Cardiac septum (tissue), 1 donor: ENCODE data around the gene IBA57. TPM values are rescaled to one million over a fixed set of nuclear protein-coding genes. Genes with fewer than 3 reads are reported as not detected.

Source experiments
- DNase-seq: peaks from one replicate; pipeline ENCODE4 v3.0.0-alpha.2; 2020; ENCODE audit warnings: low spot score
- intact Hi-C: fragments of 100-400 bp; cut with DNase I; formaldehyde crosslinking; loops from one replicate; pipeline ENCODE4 v1.14.0; 2022
- long read RNA-seq: library from polyadenylated mRNA; unstranded; transcript quantifications from one replicate; pipeline ENCODE4 v2.0.0, GENCODE V29; 2021
- total RNA-seq: library from RNA; stranded (reverse); fragmentation: NEBNext Ultra II Directional; extraction: Animal tissue kit (Norgen Biotek cat#: 25700); gene quantifications from one replicate; pipeline ENCODE4 v1.2.1, GENCODE V29; 2021
- donor health status: DM: no; HTN: no; CAD: no.

IBA57 gene
- total RNA-seq: 16.6 TPM
- long read RNA-seq, full-length matches to known transcripts: 19 of 30 reads
- long read RNA-seq, partial matches to known transcripts: 7 of 30 reads
- long read RNA-seq, other reads (novel, unspliced or antisense): 4 of 30 reads

GRCh38 chr1:228165372-228166169, at the start of gene IBA57:
TSS of gene IBA57 (plus strand) at chr1:228165804. CDS start at chr1:228165817, 13 bp downstream.
- intact Hi-C loops: loop anchor here (1.0 to 2.0 kb wide), 4 partner anchors 25 to 83 kb away; partner anchors contain the start of genes ARF1, GUK1 and MRPL55
- peak; percentile 99 for DNase-seq

- DNase-seq: no peak
- intact Hi-C loops: no loop called here
Observed at GRCh38 chr1:228117335-228117734, 48.3 kb upstream of the IBA57 start.

DNA sequence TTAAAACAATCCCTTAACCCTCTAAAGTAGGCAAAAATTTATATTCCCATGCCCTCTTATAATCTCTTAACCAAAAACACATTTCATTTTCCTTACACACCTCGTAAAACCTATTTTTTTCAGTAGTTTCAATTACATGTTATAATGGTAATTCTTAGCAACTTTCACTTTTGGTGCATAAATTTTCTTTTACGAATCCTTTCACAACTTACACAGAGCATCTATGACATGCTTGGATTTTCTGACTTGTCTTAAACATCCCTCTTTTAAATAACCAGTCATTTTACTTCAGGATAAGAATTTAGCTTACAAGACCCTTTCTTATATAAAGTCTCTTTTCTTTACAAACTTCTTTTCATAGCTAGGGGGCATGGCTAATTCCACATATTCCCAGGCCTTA, 47.6 kb upstream of the IBA57 start:
- intact Hi-C loops: no loop called here
- no peak for DNase-seq

GRCh38 chr1:228120351-228120750, 45.3 kb upstream of the IBA57 start:
- intact Hi-C loops: loop anchor here (10.0 kb wide), 1 partner anchor 116 kb away; the partner anchor contains the start of gene WNT3A
- no peak for DNase-seq

- intact Hi-C loops: loop anchor here (10.0 kb wide), 1 partner anchor 116 kb away; the partner anchor contains the start of gene WNT3A
- no peak for DNase-seq
Observed at GRCh38 chr1:228120857-228121489, 44.6 kb upstream of the IBA57 start.

DNA sequence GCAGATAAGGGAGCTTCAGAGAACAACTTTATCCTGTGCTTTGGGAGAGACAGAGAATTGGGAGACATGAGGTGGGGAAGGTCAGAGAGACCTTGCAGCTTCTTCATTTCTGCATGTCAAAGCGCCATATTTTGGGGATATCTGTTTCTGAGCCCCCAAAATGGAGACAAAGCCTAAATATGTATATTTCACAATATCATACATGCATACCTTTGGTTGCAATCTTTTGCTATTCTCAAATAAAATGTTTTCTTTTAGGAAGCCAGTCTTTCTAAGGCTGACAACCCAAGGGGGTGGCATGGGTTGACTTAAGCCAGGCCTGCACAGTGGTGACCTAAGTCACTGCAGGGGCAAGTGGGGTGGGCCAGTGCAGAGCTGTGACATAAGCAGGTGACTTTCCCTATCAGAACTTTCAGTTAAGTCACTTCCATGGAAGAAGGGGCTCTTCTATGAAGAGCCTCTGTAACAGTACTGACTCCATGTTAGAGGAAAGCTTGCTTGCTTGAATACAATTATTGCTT, 42.6 kb upstream of the IBA57 start:
- intact Hi-C loops: loop anchor here (10.0 kb wide), 1 partner anchor 118 kb away; the partner anchor contains the start of gene WNT3A
- no peak for DNase-seq

DNA sequence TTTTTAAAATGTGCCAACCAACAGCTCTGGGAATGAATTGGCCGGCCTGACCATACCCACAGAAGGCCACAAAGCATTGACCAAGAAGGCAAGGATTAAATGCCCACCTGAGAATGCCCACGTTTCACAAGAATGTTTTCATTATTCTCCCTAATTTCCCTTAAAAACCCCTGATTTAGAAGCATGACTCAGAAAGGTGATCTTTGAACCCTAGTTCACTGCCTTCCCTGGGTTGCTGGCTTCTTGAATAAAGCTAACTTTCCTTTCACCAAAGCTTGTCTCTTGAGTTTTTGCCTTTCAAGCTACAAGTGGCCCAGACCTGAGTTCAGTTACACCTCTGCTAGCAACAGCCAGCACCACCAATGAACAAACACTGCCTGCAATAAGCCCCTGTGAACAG, 42.1 kb upstream of the IBA57 start:
- DNase-seq: no peak
- intact Hi-C loops: loop anchor here (10.0 kb wide), 1 partner anchor 119 kb away; the partner anchor contains the start of gene WNT3A

GRCh38 chr1:228125185-228125584, 40.4 kb upstream of the IBA57 start:
- intact Hi-C loops: loop anchor here (10.0 kb wide), 1 partner anchor 120 kb away; the partner anchor contains the start of gene WNT3A
- DNase-seq: no peak

DNA sequence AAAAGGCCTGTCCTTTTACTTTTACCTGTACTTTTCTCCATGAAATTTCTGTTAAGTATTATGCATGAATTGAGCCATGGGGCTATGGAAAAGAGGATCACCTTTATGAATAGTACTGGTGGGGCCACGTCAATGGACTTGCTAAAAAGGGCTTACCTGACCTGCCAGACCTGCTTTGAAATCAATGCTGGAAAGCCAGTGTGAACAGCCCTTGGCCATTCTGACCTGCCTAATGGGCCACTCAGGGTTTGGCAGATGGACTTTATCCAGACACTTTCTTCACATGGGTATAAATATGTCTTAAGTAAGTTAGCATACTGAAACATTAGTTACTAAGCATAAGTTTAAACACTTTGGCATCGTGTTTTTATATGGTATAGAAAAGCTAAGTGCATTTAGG, 33.8 kb upstream of the IBA57 start:
- intact Hi-C loops: no loop called here

GRCh38 chr1:228134591-228134990, 31.0 kb upstream of the IBA57 start:
- no peak for DNase-seq
- intact Hi-C loops: no loop called here

More for the DNA sequence above, 33.8 kb upstream of the IBA57 start:
- DNase-seq: no peak

DNA sequence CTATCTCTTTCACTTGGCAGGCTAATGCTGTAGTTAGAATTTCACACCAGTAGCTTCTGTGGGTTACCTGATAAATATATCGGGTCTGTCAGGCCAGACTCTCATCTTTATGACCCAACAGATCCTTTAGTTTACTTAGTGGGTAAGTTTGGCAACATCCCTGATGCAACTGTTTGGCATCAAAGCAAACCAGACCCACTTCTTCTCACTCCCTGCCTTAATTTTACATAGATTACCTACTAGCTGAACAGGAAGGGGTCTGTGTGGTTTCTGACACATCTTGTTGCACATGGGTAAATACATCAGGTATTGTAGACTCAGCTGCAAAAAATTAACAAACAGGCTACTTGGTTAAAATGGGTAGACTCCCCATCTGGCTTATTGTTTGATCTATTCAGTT, 28.7 kb upstream of the IBA57 start:
- DNase-seq: no peak
- intact Hi-C loops: loop anchor here (5.0 kb wide), 2 partner anchors 35 to 270 kb away; partner anchors contain the start of genes C1orf35 and TRIM11

- intact Hi-C loops: loop anchor here (5.0 kb wide), 2 partner anchors 37 to 268 kb away; partner anchors contain the start of genes C1orf35 and TRIM11
- DNase-seq: no peak
Observed at GRCh38 chr1:228139406-228139930, 26.1 kb upstream of the IBA57 start.

DNA sequence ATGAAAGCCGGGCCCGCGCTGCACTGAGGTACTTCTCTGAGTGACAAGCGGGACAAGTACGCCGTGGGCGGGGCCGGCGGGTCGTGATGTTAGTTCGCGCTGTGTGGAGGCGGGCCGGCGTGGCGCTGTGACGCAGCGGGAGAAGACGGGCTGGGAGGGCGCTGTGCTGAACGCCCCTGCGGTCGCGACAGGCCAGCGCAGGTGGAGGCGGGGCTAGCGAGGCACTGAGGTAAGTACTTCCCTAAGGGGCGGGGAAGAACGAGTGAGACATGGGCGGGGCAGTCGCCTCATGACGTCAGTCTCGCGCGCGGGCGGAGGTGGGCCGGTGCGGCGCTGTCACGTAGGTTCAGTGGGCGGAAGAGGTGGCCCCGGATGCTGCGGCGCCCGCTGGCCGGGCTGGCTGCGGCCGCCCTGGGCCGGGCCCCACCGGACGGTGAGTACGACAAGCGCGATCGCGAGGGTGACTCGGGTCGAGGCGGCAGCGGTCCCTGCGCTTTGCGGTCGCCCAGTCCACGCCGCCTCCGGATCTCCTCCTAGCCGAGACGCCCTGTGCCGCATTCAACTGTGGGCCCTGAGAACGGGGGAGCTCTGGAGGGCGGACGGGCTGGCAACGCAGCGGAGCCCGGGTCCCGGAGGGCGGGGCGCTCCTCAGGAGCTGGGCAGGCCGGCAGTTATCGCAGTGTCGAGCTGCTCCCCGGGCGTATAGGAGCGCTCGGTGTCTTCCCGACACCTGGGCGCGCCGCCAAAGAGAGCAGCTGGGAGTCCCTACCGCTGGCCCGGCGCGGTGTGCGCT, 25.5 kb upstream of the IBA57 start, which contains the start of gene GUK1:
Gene GUK1, plus strand, starts transcription at position 349 of the 793 bp plus-strand sequence. Its CDS starts 24 bp downstream, at position 373.
- intact Hi-C loops: loop anchor here (1.0 to 5.0 kb wide), 4 partner anchors 25 to 267 kb away; partner anchors contain the start of genes ARF1, C1orf35, IBA57 and TRIM11
- peak; percentile 100 for DNase-seq

DNA sequence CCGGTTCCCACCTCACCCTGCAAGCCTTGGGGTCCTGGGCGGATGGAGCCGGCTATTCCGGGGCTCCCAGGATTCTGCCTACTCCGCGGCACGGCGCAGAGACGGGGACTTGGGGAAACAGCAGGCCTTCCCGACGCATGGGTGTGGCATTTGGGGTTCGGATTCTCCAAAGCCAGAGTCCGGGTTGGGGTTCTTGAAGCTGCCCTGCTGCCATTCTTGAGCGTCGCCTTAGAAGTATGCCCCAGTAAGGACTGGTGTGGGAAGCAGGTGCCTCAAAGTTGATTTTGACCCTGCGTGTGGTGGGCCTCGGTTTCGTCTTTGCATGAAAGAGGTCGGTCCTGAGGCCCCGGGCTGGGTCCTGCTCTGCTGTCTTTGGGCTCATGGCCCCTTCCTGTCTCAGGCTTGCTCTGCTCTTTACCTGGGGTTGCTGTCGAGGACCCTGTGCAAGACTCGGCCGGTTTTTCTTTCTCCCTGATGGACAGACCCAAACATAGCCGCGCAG, 24.8 kb upstream of the IBA57 start:
- no peak for DNase-seq
- intact Hi-C loops: loop anchor here (1.0 to 2.0 kb wide), 2 partner anchors 25 to 58 kb away; partner anchors contain the start of genes ARF1 and IBA57

GRCh38 chr1:228141226-228142044, 24.2 kb upstream of the IBA57 start:
- intact Hi-C loops: loop anchor here (2.0 kb wide), 1 partner anchor 59 kb away; the partner anchor contains the start of gene ARF1
- no peak for DNase-seq

DNA sequence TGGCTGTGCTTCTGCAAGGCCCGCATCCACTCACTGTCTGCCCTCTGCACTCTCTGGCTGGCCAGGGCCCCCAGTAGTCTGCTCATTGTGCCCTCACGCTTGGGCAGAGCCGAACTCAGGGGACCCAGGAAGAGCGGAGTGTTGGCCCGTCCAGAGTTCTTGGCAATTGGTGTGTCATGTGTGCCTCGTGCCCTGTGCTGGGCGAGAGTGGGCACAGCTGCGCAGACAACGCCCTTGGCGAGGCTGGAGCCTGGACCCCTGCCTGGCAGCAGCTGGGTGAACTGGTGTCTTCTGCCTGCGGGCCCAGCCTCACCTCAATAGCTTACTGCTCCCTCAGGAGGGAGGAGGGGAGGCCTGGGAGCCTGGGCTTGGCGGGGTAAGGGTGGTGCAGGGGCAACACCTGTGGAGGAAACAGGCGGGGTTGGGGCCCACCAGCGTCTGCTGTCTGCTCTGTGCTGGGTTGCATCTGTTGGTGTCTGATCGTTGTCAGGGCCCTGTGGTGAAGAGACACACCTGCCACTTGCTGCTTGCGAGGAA, 23.4 kb upstream of the IBA57 start:
- DNase-seq: no peak

DNA sequence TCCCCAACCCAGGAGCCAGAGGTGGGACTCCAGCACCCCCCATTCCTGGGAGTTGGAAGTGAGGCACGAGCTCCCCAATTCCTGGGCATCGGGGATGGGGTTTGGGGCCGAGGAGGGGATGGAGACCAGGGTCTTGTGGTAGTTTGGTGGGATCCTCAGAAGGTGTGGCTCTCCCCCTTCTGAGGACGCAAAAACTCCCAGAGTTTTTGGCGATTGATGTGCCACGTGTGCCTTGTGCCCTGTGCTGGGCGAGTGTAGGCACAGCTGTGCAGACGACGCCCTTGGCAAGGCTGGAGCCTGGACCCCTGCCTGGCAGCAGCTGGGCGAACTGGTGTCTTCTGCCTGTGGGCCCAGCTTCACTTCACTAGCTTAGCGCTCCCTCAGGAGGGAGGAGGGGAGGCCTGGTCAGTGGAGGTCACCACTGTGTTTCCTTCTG, 22.9 kb upstream of the IBA57 start:
- no peak for DNase-seq
- intact Hi-C loops: no loop called here

More for the DNA sequence above, 23.4 kb upstream of the IBA57 start:
- intact Hi-C loops: no loop called here
